ENCODE results near the gene ESYT3.

DNA sequence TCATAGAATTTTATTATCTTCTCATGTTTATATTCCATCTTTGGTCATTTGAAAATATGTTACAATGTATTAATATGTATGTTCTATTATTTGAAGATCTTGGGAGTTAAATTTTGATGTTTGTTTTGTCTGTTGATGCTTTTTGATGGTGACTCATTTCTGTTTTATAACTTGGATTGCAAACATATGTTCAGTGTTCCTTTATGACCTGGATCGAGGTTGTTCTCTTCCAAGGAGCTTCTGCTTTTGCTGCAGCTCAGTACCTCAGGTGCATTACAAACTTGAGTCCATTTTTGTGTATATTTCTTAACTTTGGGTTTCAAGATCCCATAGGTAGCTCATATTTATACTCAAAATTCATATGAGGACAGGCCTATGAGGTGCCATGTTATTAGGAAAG lies 37.1 kb downstream of the ESYT3 start:
- TF ChIP-seq, protein P1, sequence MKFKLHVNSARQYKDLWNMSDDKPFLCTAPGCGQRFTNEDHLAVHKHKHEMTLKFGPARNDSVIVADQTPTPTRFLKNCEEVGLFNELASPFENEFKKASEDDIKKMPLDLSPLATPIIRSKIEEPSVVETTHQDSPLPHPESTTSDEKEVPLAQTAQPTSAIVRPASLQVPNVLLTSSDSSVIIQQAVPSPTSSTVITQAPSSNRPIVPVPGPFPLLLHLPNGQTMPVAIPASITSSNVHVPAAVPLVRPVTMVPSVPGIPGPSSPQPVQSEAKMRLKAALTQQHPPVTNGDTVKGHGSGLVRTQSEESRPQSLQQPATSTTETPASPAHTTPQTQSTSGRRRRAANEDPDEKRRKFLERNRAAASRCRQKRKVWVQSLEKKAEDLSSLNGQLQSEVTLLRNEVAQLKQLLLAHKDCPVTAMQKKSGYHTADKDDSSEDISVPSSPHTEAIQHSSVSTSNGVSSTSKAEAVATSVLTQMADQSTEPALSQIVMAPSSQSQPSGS (IDR thresholded peaks at IDR 0.05; ENCODE audit: low read length): no peak
- no peak for TF ChIP-seq RAD21 (IDR thresholded peaks at IDR 0.05 in 1 of 2, conservative IDR thresholded peaks at IDR 0.05 in 1 of 2; ENCODE audit: low read depth in 2 of 2, low read length in 2 of 2)
- TF ChIP-seq, protein P2, sequence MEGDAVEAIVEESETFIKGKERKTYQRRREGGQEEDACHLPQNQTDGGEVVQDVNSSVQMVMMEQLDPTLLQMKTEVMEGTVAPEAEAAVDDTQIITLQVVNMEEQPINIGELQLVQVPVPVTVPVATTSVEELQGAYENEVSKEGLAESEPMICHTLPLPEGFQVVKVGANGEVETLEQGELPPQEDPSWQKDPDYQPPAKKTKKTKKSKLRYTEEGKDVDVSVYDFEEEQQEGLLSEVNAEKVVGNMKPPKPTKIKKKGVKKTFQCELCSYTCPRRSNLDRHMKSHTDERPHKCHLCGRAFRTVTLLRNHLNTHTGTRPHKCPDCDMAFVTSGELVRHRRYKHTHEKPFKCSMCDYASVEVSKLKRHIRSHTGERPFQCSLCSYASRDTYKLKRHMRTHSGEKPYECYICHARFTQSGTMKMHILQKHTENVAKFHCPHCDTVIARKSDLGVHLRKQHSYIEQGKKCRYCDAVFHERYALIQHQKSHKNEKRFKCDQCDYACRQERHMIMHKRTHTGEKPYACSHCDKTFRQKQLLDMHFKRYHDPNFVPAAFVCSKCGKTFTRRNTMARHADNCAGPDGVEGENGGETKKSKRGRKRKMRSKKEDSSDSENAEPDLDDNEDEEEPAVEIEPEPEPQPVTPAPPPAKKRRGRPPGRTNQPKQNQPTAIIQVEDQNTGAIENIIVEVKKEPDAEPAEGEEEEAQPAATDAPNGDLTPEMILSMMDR (IDR thresholded peaks at IDR 0.05; ENCODE audit: control extremely low read depth in 1 of 3, insufficient read depth in 1 of 3, low read depth in 1 of 3, low read length in 3 of 3): no peak

Measured in H1 (cell line).